HG03520 (cell line): ENCODE measurements around the gene NAB1.
"Not testable (repeated sequence)": the region's sequence is repeated elsewhere in the genome, so short reads cannot be mapped to it uniquely, and the experiment has no call there.

Experiments used
- ATAC-seq: cut with Tn5 transposase; IDR thresholded peaks from one replicate; pipeline ENCODE4 v1.9.1; 2021; ENCODE audit warnings: mild to moderate bottlenecking, moderate library complexity; ENCODE audit not compliant: unreplicated experiment

The NAB1 gene

GRCh38 chr2:190707726-190708125 is 58.8 kb downstream of the NAB1 start:
- ATAC-seq, result no peak

GRCh38 chr2:190708650-190709049 is 59.8 kb downstream of the NAB1 start:
- ATAC-seq, result not testable (repeated sequence)

- ATAC-seq, result no peak
Observed at GRCh38 chr2:190711069-190711468, 62.2 kb downstream of the NAB1 start.

- no peak for ATAC-seq
Observed at GRCh38 chr2:190713471-190713870, 64.6 kb downstream of the NAB1 start.

GRCh38 chr2:190714958-190715357 is 66.1 kb downstream of the NAB1 start:
- ATAC-seq, result no peak

- ATAC-seq, result no peak
Observed at GRCh38 chr2:190716176-190716807, 67.4 kb downstream of the NAB1 start.

- ATAC-seq, result no peak
Observed at GRCh38 chr2:190717306-190717705, 68.4 kb downstream of the NAB1 start.

- ATAC-seq, result no peak
Observed at GRCh38 chr2:190717764-190718651, 69.1 kb downstream of the NAB1 start.

GRCh38 chr2:190718652-190719526 is 70.0 kb downstream of the NAB1 start:
- ATAC-seq, result peak; percentile 52

GRCh38 chr2:190720276-190720675 is 71.4 kb downstream of the NAB1 start:
- ATAC-seq, result no peak

- ATAC-seq, result no peak
Observed at GRCh38 chr2:190720691-190721090, 71.8 kb downstream of the NAB1 start.

- ATAC-seq, result peak; percentile 62
Observed at GRCh38 chr2:190722061-190722759, 73.3 kb downstream of the NAB1 start.

- no peak for ATAC-seq
Observed at GRCh38 chr2:190722835-190723234, 74.0 kb downstream of the NAB1 start.

- no peak for ATAC-seq
Observed at GRCh38 chr2:190723397-190724090, 74.7 kb downstream of the NAB1 start.

- no peak for ATAC-seq
Observed at GRCh38 chr2:190726255-190726654, 77.4 kb downstream of the NAB1 start.

GRCh38 chr2:190736355-190736754 is 87.5 kb downstream of the NAB1 start:
- no peak for ATAC-seq

GRCh38 chr2:190740449-190740848 is 91.6 kb downstream of the NAB1 start:
- no peak for ATAC-seq
